Measurements from ENCODE around the gene ADAM30. TPM values are rescaled to one million over a fixed set of nuclear protein-coding genes. Genes with fewer than 3 reads are reported as not detected.
"Not testable (repeated sequence)": the region's sequence is repeated elsewhere in the genome, so short reads cannot be mapped to it uniquely, and the experiment has no call there.

ADAM30 gene
- total RNA-seq, 2 donors from 2014 or later: 2.0 TPM; not detected in 1

- DNase-seq (ENCODE audit: low spot score): no peak
- Histone ChIP-seq H3K27ac (no peak overlapping the region), H3K4me1 (replicated peaks) (peaks cover 7% of the 10 kb centered on the region), H3K9me3 (no peaks in the 10 kb centered on the region), H3K4me3 (no peak overlapping the region), H3K27me3 (replicated peaks; ENCODE audit: insufficient read depth) (no peaks in the 10 kb centered on the region), H3K36me3 (no peaks in the 10 kb centered on the region)
- intact Hi-C loops (cut with DNase I): no loop called here
- no peak for TF ChIP-seq POLR2A (IDR thresholded peaks at IDR 0.05)
- TF ChIP-seq, protein P1, sequence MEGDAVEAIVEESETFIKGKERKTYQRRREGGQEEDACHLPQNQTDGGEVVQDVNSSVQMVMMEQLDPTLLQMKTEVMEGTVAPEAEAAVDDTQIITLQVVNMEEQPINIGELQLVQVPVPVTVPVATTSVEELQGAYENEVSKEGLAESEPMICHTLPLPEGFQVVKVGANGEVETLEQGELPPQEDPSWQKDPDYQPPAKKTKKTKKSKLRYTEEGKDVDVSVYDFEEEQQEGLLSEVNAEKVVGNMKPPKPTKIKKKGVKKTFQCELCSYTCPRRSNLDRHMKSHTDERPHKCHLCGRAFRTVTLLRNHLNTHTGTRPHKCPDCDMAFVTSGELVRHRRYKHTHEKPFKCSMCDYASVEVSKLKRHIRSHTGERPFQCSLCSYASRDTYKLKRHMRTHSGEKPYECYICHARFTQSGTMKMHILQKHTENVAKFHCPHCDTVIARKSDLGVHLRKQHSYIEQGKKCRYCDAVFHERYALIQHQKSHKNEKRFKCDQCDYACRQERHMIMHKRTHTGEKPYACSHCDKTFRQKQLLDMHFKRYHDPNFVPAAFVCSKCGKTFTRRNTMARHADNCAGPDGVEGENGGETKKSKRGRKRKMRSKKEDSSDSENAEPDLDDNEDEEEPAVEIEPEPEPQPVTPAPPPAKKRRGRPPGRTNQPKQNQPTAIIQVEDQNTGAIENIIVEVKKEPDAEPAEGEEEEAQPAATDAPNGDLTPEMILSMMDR (IDR thresholded peaks at IDR 0.05): no peak
- no peak for TF ChIP-seq POLR2AphosphoS5 (IDR thresholded peaks at IDR 0.05)
- WGBS: 42% methylated on average over 4 of the region's 4 CpGs
Observed at GRCh38 chr1:119865627-119866026, 30.7 kb downstream of the ADAM30 start.

GRCh38 chr1:119862276-119862675, 34.0 kb downstream of the ADAM30 start:
- H3K9me3 ChIP-seq: no peaks in the 10 kb centered on the region
- H3K4me1 ChIP-seq (replicated peaks): no peaks in the 10 kb centered on the region
- no peak overlapping the region for H3K4me3 ChIP-seq
- no peak overlapping the region for H3K27ac ChIP-seq
- no peaks in the 10 kb centered on the region for H3K36me3 ChIP-seq
- TF ChIP-seq POLR2AphosphoS5 (IDR thresholded peaks at IDR 0.05) (no peak), POLR2A (IDR thresholded peaks at IDR 0.05) (no peak)
- TF ChIP-seq, protein P1 (IDR thresholded peaks at IDR 0.05): no peak
- no peak for DNase-seq (ENCODE audit: low spot score)
- intact Hi-C loops (cut with DNase I): no loop called here
- no peaks in the 10 kb centered on the region for H3K27me3 ChIP-seq (replicated peaks; ENCODE audit: insufficient read depth)

GRCh38 chr1:119861547-119861946, 34.8 kb downstream of the ADAM30 start:
- WGBS: 51% methylated on average over 2 of the region's 2 CpGs
- intact Hi-C loops (cut with DNase I): no loop called here
- no peak for DNase-seq (ENCODE audit: low spot score)

DNA sequence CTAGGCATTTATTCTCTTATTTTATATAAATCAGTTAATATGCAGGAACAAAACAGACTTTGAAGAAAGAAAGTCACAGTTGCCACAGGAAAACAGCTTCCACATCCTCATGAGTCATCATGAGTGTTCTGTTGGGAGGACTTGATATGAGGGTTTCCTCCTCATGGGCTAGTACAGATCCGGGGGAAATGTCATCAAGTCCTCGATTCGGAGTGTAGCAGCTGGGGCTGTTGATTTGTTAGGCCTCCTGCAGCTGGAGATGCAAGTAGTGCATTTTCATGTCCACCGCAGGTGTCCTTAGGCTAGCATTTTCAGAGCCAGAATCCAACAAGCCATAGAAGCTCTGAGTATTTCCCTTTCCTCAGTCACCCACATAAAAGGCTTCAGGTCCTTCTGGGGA, 36.7 kb downstream of the ADAM30 start:
- DNase-seq (ENCODE audit: low spot score): no peak
- Histone ChIP-seq H3K4me3 (no peak overlapping the region), H3K4me1 (replicated peaks) (no peaks in the 10 kb centered on the region), H3K36me3 (no peaks in the 10 kb centered on the region), H3K9me3 (no peaks in the 10 kb centered on the region), H3K27me3 (replicated peaks; ENCODE audit: insufficient read depth) (no peaks in the 10 kb centered on the region), H3K27ac (no peak overlapping the region)
- TF ChIP-seq, protein P1 (IDR thresholded peaks at IDR 0.05): no peak
- TF ChIP-seq POLR2A (IDR thresholded peaks at IDR 0.05) (no peak), POLR2AphosphoS5 (IDR thresholded peaks at IDR 0.05) (no peak)
- WGBS: 66% methylated on average over 4 of the region's 4 CpGs
- intact Hi-C loops (cut with DNase I): no loop called here

More at GRCh38 chr1:119861547-119861946, 34.8 kb downstream of the ADAM30 start:
- no peak overlapping the region for H3K4me3 ChIP-seq
- TF ChIP-seq POLR2A (IDR thresholded peaks at IDR 0.05) (no peak), POLR2AphosphoS5 (IDR thresholded peaks at IDR 0.05) (no peak)
- TF ChIP-seq, protein P1 (IDR thresholded peaks at IDR 0.05): no peak
- H3K4me1 ChIP-seq (replicated peaks): no peaks in the 10 kb centered on the region
- H3K27ac ChIP-seq: no peak overlapping the region
- H3K27me3 ChIP-seq (replicated peaks; ENCODE audit: insufficient read depth): no peaks in the 10 kb centered on the region
- no peaks in the 10 kb centered on the region for H3K36me3 ChIP-seq
- H3K9me3 ChIP-seq: no peaks in the 10 kb centered on the region

- DNase-seq (ENCODE audit: low spot score); H3K27ac ChIP-seq; intact Hi-C loops (cut with DNase I); H3K27me3 ChIP-seq (replicated peaks; ENCODE audit: insufficient read depth); H3K4me1 ChIP-seq (replicated peaks); H3K4me3 ChIP-seq; H3K9me3 ChIP-seq; H3K36me3 ChIP-seq: not testable (repeated sequence)
- WGBS: 75% methylated on average over 4 of the region's 4 CpGs
Observed at GRCh38 chr1:119858556-119859214, 37.6 kb downstream of the ADAM30 start.
